Measurements from ENCODE around the gene RBMS3.

RBMS3 gene

DNA sequence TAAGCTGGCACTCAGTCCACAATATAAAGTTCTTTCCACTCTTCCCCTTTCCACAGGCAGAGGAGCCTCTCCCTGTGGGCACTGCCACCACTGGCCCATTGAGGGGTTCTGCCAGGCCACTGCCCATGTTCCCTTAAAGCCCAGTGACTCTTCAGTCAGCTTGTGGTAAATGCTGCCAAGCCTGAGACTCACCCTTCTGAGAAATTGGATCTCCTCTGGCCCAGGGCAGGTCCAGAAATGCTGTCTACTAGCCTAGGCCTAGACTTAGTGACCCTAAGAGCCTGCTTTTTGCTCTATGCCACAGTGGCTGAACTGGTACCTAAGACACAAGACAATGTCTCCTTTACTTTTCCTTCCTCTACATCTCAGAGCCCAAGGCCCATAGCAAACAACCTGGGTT is 295.8 kb downstream of the RBMS3 start:
- DNase-seq (ENCODE audit: low read depth), result no peak

DNA sequence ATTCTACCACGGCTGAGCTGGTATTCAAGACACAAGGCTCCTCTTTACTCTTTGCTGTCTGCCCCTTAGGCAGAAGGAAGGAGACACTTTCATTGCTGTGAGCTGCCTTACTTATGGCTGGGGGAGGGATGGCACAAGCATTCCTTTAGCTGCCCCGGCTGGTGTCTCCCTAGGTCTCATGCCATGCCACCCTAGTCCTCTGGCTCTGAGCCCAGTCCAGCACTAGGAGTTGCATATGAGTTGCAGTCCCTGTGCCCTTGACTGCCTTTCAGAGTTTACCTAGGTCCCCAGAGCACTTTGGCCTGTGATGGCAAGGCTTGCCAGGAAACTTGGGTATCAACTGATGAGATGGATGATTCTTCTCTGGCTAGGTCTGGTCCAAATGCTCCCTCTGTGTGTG is 296.4 kb downstream of the RBMS3 start:
- no peak for DNase-seq (ENCODE audit: low read depth)

DNA sequence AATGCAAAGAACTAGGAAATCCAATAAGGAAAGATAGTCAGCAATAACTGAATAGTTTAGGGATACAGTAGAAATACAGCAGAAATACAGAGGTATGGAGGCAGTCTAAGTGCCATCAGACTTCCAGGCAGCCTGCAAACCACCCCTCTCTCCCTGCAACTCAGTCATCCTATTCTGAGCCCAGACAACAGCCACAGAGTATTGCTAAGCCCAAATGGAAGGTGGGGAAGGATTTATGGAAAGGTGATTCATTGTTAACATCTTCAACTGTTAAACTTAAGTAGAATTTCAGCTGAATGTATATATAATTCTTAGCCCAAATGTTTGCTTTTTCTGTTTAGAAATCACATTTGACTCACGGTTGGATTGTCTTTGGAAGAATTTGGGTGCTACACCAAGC is 300.4 kb downstream of the RBMS3 start:
- DNase-seq (ENCODE audit: low read depth), result no peak

DNA sequence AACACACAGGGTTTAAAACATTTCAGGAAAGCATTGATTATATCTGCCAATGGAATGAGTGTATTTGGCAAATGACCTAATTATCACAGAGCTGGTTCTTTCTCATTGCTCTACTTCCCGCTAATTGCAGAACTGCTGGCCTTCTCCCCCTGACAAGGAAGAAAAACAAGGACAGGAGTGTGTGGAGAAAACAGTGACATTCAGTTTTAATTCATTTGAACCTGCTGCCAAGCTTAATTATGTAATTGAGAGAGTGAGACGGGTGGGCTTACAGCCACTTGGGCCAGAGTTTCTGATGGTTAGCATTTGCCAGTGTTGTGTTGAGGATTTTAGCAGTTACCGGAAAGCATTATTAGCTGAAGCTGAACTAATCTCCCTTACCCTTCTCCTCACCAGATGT is 301.4 kb downstream of the RBMS3 start:
- DNase-seq (ENCODE audit: low read depth), result no peak

DNA sequence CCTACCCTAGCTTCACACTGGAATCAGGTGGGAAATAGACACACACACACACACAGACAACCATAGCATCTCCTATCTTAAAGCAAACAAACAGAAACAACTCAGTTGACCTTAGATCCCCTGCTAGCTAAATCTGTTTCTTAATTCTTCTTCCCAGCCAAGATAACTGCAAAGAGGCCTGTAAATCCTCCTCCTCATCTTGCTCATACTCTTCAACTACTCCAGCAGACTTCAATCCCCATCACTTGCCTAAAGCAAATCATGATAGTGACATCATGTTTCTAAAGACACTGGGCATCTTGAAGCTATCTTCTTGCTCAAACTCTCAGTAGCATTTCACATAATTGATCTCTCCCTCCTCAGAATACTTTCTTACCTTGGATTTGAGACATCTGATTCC is 303.0 kb downstream of the RBMS3 start:
- DNase-seq (ENCODE audit: low read depth), result peak; percentile 43

DNA sequence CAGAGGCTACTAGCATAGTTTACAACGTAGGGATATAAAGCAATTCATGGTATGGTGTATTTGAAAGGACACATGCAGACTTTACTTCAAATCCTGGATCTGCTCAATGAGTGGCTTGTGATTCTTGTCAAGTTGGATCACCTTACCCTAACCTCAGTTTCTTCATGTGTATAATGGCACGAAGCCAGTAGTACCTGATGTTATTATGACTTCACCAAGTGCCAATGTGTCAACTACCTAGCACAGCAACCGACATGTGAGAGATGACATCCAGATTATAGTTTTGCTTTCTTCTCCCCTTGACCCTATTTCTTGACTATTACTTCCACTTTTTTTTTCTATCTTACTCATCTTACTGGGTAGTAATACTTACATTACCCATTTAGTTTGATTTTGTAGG is 304.5 kb downstream of the RBMS3 start:
- DNase-seq (ENCODE audit: low read depth), result no peak

DNA sequence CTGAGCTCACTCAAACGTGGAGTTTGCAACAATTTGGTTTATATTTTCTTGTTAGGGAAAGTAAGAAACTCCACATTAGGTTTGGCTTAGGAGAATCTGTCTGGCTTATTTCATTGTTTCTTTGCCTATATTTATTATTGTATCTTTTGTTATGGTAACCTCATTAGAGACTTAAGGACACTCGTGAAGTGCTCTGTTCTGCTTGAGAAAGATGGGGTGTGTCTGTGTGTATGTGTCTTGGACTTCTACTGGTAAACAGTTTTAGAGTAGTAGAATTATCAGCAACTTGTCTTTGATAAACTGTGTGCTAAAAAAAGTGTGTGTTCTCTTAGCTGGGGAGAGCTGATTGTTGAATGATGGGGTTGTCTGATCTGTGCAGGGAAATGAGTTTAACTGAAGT is 306.5 kb downstream of the RBMS3 start:
- DNase-seq (ENCODE audit: low read depth), result no peak

DNA sequence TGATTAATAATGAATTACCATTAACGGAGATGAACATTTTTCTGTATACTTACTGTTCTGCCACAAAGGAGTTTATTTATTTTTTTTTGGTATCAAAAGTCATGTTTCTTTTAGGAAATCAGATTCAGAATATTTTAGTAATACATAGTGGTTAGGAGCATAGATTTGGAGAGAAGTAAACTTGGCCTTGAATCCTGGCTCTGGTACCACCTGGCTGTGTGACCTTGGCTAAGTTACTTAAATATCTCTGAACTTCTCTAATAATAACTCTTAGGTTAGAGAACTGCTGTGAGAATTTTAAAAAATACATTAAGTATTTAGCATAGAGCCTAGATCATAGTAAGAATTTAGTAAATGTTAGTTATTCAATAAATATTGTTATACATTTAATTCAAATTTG is 309.1 kb downstream of the RBMS3 start:
- no peak for DNase-seq (ENCODE audit: low read depth)

DNA sequence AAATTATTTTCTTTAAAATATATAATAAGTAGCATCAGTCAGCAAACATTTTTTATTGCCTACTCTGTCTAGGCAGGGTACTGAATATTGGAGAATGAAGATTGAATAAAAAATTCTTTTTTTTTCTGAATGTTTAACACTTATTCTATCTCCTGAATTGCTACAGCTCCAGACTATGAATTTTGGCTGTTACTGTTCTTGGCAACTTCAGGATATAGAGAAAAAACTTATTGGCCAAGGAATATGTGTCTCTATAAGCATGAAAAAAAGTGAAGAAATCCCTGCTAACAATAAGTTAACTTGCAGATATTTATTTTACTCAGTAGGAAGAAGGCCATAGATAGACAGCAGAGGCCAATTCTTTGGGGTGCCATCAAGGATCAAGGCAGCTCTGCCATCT is 309.6 kb downstream of the RBMS3 start:
- DNase-seq (ENCODE audit: low read depth), result no peak

DNA sequence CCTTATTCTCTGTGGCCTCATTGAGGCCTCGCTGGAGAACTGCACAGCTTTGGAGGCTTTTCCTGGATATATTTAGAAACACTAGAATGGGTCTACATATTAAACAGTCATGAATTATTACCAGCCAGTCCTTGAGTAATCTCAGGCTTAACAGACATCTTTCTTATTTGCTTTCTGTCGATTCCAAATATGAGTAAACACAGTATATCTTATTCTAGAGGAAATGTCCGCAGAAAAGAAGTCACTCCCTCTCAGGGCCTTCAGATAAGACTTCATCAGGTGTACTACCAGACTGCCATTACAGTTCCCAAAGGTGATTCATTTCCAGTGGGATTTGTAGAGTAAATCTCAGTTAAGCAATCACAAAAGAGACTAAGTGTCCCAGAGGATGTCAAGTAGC is 310.7 kb downstream of the RBMS3 start:
- DNase-seq (ENCODE audit: low read depth), result no peak

DNA sequence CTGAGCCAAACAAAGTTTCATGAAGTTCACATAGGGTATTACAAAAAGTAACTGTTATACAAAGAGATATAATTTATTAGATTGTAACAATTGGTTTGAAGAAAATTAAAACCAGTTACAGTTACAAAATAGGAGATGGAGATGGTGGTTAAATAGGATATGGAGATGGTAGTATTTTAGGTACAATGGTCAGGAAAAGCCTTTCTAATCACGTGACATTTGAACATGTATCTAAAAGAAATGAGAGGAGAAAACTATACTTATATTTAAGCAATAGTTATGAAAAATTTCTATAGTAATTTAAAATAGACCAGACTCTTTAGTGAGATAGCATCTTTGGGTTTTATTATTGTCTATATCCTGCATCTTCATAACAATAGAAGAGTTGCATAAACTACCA is 312.9 kb downstream of the RBMS3 start:
- DNase-seq (ENCODE audit: low read depth), result no peak

DNA sequence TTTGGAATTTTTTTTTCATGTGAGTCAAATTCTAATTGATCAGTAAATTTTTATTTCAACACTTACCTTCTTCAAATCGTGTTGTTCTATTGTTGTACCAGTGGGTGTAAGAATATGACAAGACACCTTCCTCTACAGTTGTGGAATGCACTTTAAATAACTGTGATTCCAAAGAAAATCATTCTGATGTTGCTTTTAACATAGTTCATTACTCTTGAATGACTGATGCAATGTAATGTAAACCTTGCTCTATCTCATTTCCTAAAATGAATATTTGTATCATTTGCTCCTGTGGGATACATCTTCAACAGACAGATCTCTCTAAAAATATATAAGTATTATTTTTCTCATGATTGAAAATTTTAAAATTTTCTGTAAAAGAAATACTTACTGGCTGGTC is 313.4 kb downstream of the RBMS3 start:
- no peak for DNase-seq (ENCODE audit: low read depth)

DNA sequence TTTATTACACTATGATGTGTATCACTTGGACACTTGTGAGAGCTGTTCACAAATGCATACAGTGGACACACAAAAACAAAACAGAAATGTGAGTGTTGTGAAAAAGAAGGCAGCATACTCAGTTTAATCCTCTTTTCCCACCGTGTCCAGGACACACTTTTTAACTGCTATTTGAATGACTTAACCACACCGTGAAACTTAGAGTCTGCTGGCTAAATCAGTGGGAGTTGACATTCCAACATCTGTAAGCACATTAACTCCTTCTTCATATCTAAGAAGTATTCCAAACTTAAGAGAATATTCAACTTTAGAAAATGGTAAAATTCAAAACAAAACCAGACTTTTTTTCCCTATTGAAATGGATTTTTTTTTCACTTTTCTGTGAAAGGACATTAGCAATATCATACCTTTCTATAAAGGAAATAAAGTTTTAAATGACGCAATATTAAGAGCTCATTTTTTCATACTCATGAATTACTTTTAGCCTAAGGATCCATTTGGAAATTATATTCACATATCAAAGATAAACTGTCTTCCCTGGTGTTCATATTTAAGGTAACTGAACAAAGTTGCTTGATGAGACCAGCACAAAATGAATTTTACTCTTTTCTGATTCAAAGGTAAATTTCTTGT is 316.6 kb downstream of the RBMS3 start:
- peak; percentile 45 for DNase-seq (ENCODE audit: low read depth)

DNA sequence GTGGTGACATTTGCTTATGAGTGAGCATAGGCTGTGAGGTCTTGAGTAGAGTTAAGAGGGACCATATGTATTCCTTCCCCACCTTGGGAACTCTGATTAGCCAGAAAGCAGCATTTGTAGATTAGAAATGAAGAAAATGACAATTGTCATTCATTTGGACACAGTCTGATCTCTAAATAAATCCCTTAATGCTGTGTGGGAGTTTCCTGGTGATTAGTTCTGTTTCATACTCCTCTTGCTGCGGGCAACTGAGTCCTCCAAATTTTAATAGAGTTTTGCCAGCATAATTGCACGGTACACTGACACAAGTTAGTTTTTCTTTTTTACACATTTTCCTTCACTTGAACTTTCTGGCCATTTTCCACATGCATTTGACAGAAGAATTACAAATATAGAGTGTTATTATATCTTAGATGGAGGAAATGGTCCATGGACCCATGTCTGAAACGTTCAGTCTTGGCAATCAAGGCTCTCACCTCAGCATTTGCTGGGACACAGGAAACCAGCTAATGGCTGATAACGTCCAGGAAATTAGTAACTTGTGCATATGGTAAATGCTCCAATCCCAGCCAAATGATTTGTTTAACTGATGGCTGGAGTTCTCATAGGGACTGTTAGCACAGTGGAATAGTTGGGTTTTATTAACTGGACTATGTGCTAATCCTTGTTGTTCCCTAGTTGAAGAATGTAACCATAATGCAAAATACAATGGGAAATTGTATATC is 321.2 kb downstream of the RBMS3 start:
- DNase-seq (ENCODE audit: low read depth), result no peak

DNA sequence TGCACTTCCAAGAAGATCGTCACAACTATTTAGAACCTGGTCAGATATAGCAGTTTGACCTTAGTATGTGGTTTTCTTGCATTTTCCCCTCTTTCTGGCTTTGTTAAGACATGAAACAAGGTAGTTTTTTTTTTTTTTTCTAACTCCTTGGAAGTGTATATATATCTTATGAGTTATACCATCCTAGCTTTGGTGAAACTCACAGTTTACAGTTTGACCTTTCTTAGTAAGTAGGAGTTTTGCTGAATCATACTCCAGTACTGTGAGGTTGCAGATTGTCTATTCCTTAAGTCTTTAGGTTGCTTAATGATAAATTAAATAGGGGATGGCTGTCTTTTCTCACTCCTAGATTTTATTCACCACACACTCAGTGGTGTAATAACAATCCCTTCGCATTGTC is 325.0 kb downstream of the RBMS3 start:
- DNase-seq (ENCODE audit: low read depth), result peak; percentile 91

DNA sequence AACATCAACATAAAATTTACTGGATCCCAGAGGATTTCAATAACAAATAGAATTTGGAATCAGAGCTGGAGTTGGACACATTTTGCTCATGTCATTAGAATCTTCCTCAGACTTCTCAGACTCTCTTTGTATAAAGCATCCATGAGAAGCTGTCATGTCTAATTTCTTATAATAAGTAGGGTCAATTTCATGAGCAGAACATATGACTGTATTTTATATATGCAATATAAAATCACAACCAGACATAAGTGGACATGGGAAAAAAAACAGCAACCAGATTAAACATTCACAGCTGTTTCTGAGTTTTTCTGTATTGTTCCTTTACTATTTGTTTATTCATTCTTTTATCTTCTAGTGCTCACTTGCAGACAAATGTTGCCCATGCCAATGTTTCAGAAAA is 325.5 kb downstream of the RBMS3 start:
- DNase-seq (ENCODE audit: low read depth), result no peak

DNA sequence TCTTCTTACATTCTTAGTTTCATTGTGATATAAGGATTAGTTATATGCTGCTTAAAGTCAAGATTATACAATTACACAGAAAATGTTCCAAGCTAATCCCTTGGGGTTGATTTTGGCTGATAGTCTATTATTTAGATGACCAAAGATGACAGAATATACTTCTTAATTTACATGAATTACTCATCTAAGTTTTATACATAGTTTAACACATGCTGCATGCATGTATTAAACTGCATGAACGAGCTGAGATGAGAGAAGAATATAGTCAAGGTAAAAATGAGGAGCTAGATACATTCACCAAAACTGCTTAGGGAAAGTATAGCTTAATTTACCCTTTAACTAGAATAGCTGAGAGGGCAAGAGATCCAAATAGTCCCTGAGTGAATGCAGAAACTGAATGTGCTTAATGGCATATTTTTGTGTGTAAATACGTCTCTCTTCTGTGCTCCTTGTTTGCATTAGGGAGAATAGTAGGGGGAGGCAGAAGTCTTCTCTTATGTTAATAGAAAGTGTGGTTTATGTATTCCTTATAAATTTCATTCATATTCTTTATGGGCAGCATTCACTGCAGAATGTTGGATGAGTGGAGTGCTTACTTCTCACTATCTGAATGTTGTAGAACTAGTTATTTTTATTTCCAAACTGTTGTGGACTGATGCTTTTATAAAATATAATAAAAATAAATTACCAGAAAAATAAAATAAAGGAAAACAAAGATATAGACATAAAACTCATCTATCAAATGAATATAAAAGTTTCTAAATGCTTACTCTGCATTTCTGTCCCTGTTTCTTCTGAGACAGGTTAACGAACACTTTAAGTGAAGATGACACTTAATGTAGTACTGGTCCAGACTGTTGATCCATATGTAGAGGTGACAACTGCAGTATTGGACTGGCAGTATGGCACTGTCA is 327.8 kb downstream of the RBMS3 start:
- DNase-seq (ENCODE audit: low read depth), result no peak

DNA sequence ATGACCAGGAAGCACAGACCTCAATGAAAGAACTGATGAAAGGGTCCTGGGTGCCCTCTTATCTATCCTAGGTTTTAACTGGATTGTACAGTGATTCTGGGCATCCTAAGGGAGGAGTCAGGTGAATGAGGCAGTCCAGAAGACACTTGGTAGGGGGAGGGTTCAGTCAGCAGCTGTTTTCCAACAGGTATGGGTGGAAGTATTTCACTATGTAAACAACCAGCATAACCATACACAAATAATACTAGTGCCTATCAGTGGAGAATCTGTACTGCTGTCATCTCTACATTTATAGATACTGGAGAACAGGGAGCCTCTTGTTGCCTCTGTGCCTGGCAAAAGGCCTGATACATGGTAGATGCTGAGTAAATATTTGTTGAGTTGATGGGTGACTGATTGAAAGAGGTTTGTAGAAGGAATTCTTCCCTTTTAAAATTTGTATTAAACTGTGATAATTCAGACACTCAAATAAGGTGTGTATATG is 328.5 kb downstream of the RBMS3 start:
- no peak for DNase-seq (ENCODE audit: low read depth)

DNA sequence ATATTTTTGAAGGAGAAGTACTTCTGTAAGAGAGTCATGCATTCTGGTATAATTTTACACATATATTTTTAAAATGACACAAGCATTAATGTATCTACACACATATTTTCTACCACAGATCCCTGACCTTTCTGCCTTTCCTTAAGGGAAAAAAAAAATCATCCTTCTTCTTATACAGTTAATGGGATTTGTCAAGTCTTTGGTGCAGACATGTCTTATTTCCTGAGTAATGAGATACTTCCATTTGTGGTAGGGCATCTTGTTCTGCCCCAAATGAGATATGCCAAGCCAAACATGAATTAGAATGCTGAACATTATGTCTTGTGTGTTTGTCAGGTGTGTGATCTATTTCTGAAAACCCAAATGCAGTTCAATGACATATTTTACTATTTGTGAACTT is 329.9 kb downstream of the RBMS3 start:
- DNase-seq (ENCODE audit: low read depth), result no peak

DNA sequence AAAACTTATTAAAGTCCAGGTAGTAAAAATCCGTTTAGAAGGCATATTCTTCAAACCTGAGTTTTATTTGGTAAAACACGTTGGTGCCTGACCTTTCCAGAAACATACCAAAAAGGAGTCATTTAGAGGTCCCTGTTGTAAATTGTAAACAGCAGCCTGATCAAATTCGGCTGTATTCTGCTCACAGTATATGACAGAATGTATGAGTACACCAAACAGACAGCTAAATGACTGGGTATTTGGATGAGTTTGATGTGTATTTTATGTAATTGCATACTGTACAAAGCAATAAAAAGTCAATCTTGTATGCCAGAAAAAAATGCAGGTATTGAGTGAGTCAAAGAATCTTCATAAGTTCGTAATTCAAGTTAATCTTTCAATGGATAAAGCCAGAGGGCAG is 330.4 kb downstream of the RBMS3 start:
- no peak for DNase-seq (ENCODE audit: low read depth)

DNA sequence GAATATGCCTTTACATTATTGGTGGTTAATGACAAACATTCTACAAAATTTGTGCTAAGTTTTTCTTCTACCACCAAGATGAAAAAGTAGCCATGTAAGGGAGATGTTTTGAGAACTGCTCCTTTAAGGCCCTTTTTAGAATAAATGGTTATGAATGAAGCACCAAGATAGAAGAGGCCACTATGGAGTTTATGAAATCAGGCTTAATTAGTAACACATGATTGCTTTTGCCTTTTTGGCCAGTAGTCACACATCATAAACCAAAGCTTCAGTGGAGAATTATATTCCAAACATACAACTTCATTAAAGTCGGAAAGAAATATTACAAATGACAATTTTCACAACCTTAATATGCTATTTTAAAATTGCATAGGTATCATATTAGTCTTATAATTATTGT is 331.7 kb downstream of the RBMS3 start:
- DNase-seq (ENCODE audit: low read depth), result no peak

DNA sequence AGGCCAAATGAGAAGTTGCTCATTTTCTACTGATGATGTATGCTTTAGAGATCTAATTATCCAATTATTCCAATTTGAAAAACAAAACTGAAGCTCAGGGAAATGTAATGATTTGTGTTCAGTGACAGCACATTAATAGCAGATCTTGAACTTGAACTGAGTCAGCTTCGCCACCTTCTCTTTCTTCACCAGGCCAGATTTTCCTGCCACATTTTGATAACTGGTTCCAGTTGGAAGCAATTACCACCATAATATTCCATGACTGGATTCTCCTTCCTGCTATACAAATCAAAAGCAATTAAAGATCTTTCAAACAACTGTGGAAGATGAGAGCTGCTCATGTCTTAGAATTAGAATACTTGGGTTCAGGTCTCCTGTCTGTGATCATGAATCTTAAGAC is 334.1 kb downstream of the RBMS3 start:
- DNase-seq (ENCODE audit: low read depth), result no peak
